IMR-90 (cell line): ENCODE data around the gene PLCH2. TPM values are rescaled to one million over a fixed set of nuclear protein-coding genes. Genes with fewer than 3 reads are reported as not detected.
A peak's percentile ranks its signal among the peaks of the same experiment; 100 is the strongest.

Experiments
- ATAC-seq: fragments of 200-7000 bp; cut with Tn5 transposase; 2 replicates; pipeline ENCODE4 v1.9.1; 2020; ENCODE audit warnings: low read depth, mild to moderate bottlenecking, moderate library complexity
- BruUV-seq: library from RNA; stranded (reverse); fragments of 400-500 nt; replicated peaks from 2 replicates; lab custom pipeline; 2021; lab: Mats Ljungman, UMichigan
- CTCF ChIA-PET: fragments of 300-600 bp; formaldehyde crosslinking; extraction: SDS; loops from one replicate; lab custom pipeline; 2021; ENCODE audit warnings: antibody characterized with exemption; lab: Yijun Ruan, JAX
- POLR2A ChIA-PET: fragments of 300-600 bp; sonication (Branson Sonifier 250); formaldehyde crosslinking; loops from one replicate; lab custom pipeline; 2022; ENCODE audit warnings: antibody characterized with exemption; ENCODE audit not compliant: unreplicated experiment; lab: Charles Lee
- DNase-seq: peaks from one replicate; pipeline ENCODE4 v3.0.0; 2013
- H2AFZ ChIP-seq: replicated peaks from 2 replicates; pipeline ENCODE3; 2013; ENCODE audit warnings: low read length, mild to moderate bottlenecking; ENCODE audit not compliant: poor library complexity
- H2AK5ac ChIP-seq: 2 replicates; pipeline ENCODE4 v1.6.1; 2013; ENCODE audit warnings: low read depth, low read length, inconsistent platforms
- H2AK9ac ChIP-seq: replicated peaks from 2 replicates; pipeline ENCODE3; 2013; ENCODE audit warnings: mild to moderate bottlenecking, low read depth, low read length, moderate library complexity; ENCODE audit not compliant: poor library complexity
- H2BK120ac ChIP-seq: 2 replicates; pipeline ENCODE4 v1.6.1; 2013; ENCODE audit warnings: low read depth, low read length, inconsistent platforms
- H2BK15ac ChIP-seq: 3 replicates; pipeline ENCODE4 v1.6.1; 2013; ENCODE audit warnings: low read depth, low read length, inconsistent platforms
- H2BK20ac ChIP-seq: 2 replicates; pipeline ENCODE4 v1.6.1; 2013; ENCODE audit warnings: low read depth, mild to moderate bottlenecking, inconsistent platforms, low read length, moderate library complexity
- H2BK5ac ChIP-seq: 2 replicates; pipeline ENCODE4 v1.6.1; 2013; ENCODE audit warnings: mild to moderate bottlenecking, low read depth, low read length, inconsistent platforms; ENCODE audit not compliant: poor library complexity, severe bottlenecking
- H3K14ac ChIP-seq: replicated peaks from 2 replicates; pipeline ENCODE4 v1.6.1; 2013; ENCODE audit warnings: low read depth, low read length, inconsistent platforms
- H3K18ac ChIP-seq: 2 replicates; pipeline ENCODE4 v1.6.1; 2013; ENCODE audit warnings: low read depth, low read length, control low read depth
- H3K23ac ChIP-seq: 2 replicates; pipeline ENCODE4 v1.6.1; 2013; ENCODE audit warnings: low read depth, low read length, inconsistent platforms
- H3K27ac ChIP-seq: 2 replicates; pipeline ENCODE4 v1.5.1; 2013; ENCODE audit warnings: mild to moderate bottlenecking, control low read depth, low read length; ENCODE audit not compliant: insufficient read depth
- H3K27me3 ChIP-seq: 2 replicates; pipeline ENCODE4 v1.6.1; 2013; ENCODE audit warnings: low read length; ENCODE audit not compliant: control insufficient read depth, insufficient read depth
- H3K36me3 ChIP-seq: 2 replicates; pipeline ENCODE4 v1.6.1; 2013; ENCODE audit warnings: low read length, mixed read lengths; ENCODE audit not compliant: control insufficient read depth, insufficient read depth
- H3K4ac ChIP-seq: 2 replicates; pipeline ENCODE4 v1.6.1; 2013; ENCODE audit warnings: low read depth, low read length, inconsistent platforms
- H3K4me1 ChIP-seq: 2 replicates; pipeline ENCODE4 v1.6.1; 2013; ENCODE audit warnings: low read length, mixed read lengths; ENCODE audit not compliant: control insufficient read depth, insufficient read depth
- H3K4me2 ChIP-seq: 2 replicates; pipeline ENCODE4 v1.6.1; 2013; ENCODE audit warnings: low read depth, mild to moderate bottlenecking, control low read depth, low read length, moderate library complexity
- H3K4me3 ChIP-seq: 2 replicates; pipeline ENCODE4 v1.5.1; 2013; ENCODE audit warnings: low read depth, mild to moderate bottlenecking, control low read depth, low read length, moderate library complexity; ENCODE audit not compliant: insufficient read depth
- H3K56ac ChIP-seq: 2 replicates; pipeline ENCODE4 v1.6.1; 2013; ENCODE audit warnings: low read length, inconsistent platforms; ENCODE audit not compliant: insufficient read depth; ENCODE audit errors: extremely low read depth
- H3K79me1 ChIP-seq, 2 experiments: 2 replicates each; pipeline ENCODE4 v1.6.1; 2013; ENCODE audit warnings: low read length in 2 of 2, inconsistent platforms in 1 of 2, low read depth in 1 of 2
- H3K9ac ChIP-seq: 2 replicates; pipeline ENCODE4 v1.6.1; 2013; ENCODE audit warnings: low read depth, low read length, control low read depth
- H3K9me1 ChIP-seq: 2 replicates; pipeline ENCODE4 v1.6.1; 2013; ENCODE audit warnings: low read length, inconsistent platforms; ENCODE audit not compliant: insufficient read depth
- H3K9me3 ChIP-seq: 2 replicates; pipeline ENCODE4 v1.6.1; 2013; ENCODE audit warnings: low read length; ENCODE audit not compliant: control insufficient read depth, insufficient read depth
- H4K20me1 ChIP-seq: 2 replicates; pipeline ENCODE4 v1.6.1; 2013; ENCODE audit warnings: low read length, inconsistent platforms; ENCODE audit not compliant: insufficient read depth
- H4K5ac ChIP-seq: 2 replicates; pipeline ENCODE4 v1.6.1; 2013; ENCODE audit warnings: mild to moderate bottlenecking, low read depth, low read length, control low read depth
- H4K8ac ChIP-seq, 2 experiments: 2 replicates each; pipeline ENCODE4 v1.6.1; 2013; ENCODE audit warnings: low read depth in 2 of 2, low read length in 2 of 2, control low read depth in 1 of 2, inconsistent platforms in 1 of 2
- H4K91ac ChIP-seq: 2 replicates; pipeline ENCODE4 v1.6.1; 2013; ENCODE audit warnings: low read depth, low read length, inconsistent platforms; ENCODE audit not compliant: insufficient read depth
- BHLHE40 ChIP-seq: fragments of 150-350 bp; IDR thresholded peaks from 2 replicates; pipeline ENCODE4 v1.6.1; 2016; ENCODE audit warnings: mild to moderate bottlenecking, low read depth, low read length
- CEBPB ChIP-seq: IDR thresholded peaks from 2 replicates; pipeline ENCODE4 v1.6.1; 2012; ENCODE audit warnings: low read depth, low read length, improper control_type of control experiment
- CHD1 ChIP-seq: IDR thresholded peaks from 2 replicates; pipeline ENCODE4 v1.6.1; 2012; ENCODE audit warnings: low read depth, low read length, improper control_type of control experiment
- FOS ChIP-seq: fragments of 150-350 bp; IDR thresholded peaks from 2 replicates; pipeline ENCODE4 v1.6.1; 2016; ENCODE audit warnings: low read depth, low read length
- MXI1 ChIP-seq: IDR thresholded peaks from 2 replicates; pipeline ENCODE4 v1.6.1; 2012; ENCODE audit warnings: low read depth, mild to moderate bottlenecking, low read length, moderate library complexity, borderline replicate concordance
- NFE2L2 ChIP-seq: fragments of 150-350 bp; IDR thresholded peaks from 2 replicates; pipeline ENCODE4 v1.6.1; 2016; ENCODE audit warnings: low read depth, mild to moderate bottlenecking, low read length
- POLR2A ChIP-seq: IDR thresholded peaks from 2 replicates; pipeline ENCODE4 v1.6.1; 2012; ENCODE audit warnings: mild to moderate bottlenecking, low read depth, low read length
- RAD21 ChIP-seq: IDR thresholded peaks from 2 replicates; pipeline ENCODE4 v1.6.1; 2012; ENCODE audit warnings: low read length, improper control_type of control experiment
- RFX5 ChIP-seq: IDR thresholded peaks from 2 replicates; pipeline ENCODE4 v1.8.0; 2012; ENCODE audit warnings: low read depth, mild to moderate bottlenecking, low read length, moderate library complexity
- SMC3 ChIP-seq: fragments of 150-350 bp; IDR thresholded peaks from 2 replicates; pipeline ENCODE4 v1.6.1; 2016; ENCODE audit warnings: low read depth, mild to moderate bottlenecking, antibody characterized with exemption, low read length, moderate library complexity
- WGBS, 2 experiments: methylation state at CpG; one replicate each; pipeline versions ENCODE4 v1.1.5 to v1.1.7; 2013; ENCODE audit warnings: missing lambda C conversion rate in 2 of 2; ENCODE audit not compliant: insufficient read length in 1 of 2; ENCODE audit errors: extremely low coverage in 2 of 2; 5-methylcytosine and 5-hydroxymethylcytosine counted together
- dilution Hi-C: fragments of 300-500 bp; cut with HindIII; formaldehyde crosslinking; loops from one replicate; pipeline ENCODE4 v1.14.3; 2018; ENCODE audit warnings: low sequenced_read_pairs; ENCODE audit not compliant: unreplicated experiment
- in situ Hi-C: fragments of 300-500 bp; cut with MboI; formaldehyde crosslinking; loops from 3 replicates; pipeline ENCODE4 v1.14.3; 2019; ENCODE audit warnings: low sequenced_read_pairs, inconsistent platforms, mixed read lengths
- intact Hi-C: fragments of 100-400 bp; cut with micrococcal nuclease; formaldehyde crosslinking; loops from 2 replicates; pipeline ENCODE4 v1.10.0; 2022
- polyA plus RNA-seq, 3 experiments: library from polyadenylated mRNA; depleted of rRNA; stranded (reverse); fragments of >200 nt; gene quantifications; 2 replicates each; pipeline ENCODE4 v1.2.3, GENCODE V29; 2012; ENCODE audit warnings: low replicate concordance in 1 of 3
- total RNA-seq: library from RNA; depleted of rRNA; stranded (reverse); fragments of >200 nt; gene quantifications from 2 replicates; pipeline ENCODE4 v1.2.3, GENCODE V29; 2012
- TF ChIP-seq, protein P1 (sequence below): fragments of 150-350 bp; IDR thresholded peaks from 2 replicates; pipeline ENCODE4 v1.6.1; 2017; ENCODE audit warnings: mild to moderate bottlenecking, antibody characterized with exemption, low read length, low read depth
- TF ChIP-seq, protein P2 (sequence below): conservative IDR thresholded peaks from 2 replicates; pipeline ENCODE4 v1.5.1; 2012; ENCODE audit warnings: mild to moderate bottlenecking, low read depth, low read length, improper control_type of control experiment
- TF ChIP-seq, protein P3 (sequence below): fragments of 150-350 bp; IDR thresholded peaks from 2 replicates; pipeline ENCODE4 v1.6.1; 2016; ENCODE audit warnings: low read depth, mild to moderate bottlenecking, low read length, moderate library complexity, borderline replicate concordance

The PLCH2 gene
- total and polyA plus RNA-seq, 2 of the 4 experiments (the other 2 are of a cell fraction): 0.18 to 1.9 TPM

DNA sequence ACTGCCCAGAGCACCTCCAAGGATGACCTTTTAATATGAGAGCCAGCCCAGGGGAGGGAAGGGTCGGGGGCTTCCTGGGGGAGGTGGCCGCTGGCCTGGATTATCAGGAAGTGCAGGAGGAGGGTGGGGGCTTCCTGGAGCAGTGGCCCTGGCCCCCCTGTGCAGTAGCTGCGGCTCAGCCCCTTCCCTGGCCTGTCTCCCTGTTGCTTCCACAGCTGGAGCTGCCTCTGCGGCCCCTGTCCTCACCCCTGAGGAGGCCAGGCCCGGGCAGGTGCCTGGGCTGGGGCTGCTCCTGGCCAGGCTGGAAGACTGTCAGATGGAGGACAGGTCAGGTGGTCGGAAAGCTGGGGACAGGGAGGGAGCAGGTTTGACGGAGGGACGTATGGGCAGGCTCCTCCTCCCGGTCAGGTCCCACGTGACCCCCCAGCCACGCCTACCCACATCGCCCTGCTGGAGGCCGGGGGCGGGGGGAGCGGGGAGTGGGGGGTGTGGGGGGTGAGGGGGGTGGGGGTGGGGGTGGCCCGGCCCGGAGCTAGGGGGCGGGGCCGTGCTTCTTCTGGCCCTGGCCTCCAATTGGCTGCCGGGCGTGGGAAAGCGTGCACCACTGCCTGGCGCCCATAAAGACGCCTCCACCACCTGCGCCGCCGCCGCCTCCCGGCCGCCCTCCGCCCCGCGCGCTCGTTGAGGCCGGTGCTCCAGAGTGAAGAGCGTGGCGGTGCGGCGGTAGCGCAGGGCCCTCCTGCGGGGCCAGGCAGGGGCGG is 69.8 kb downstream of the PLCH2 start:
- Histone ChIP-seq H3K79me1 (peaks cover 0 to 10% of the 10 kb centered on the region in 2 experiments; a peak in 1 of 4 replicates), H3K4me2 (peak overlapping the region; percentile 83), H2AFZ (peak overlapping the region; percentile 96), H3K9me3 (no peaks in the 10 kb centered on the region), H2AK5ac (no peak overlapping the region), H3K4me1 (peaks cover 10% of the 10 kb centered on the region), H4K8ac (peak overlapping the region in 1 of 2 experiments; percentile 71; a peak in 2 of 4 replicates), H2AK9ac (peak overlapping the region; percentile 98), H2BK120ac (peak overlapping the region; percentile 32; the same call in 1 of the 2 replicates), H3K18ac (no peak overlapping the region), H2BK20ac (no peak overlapping the region), H4K5ac (no peak overlapping the region), H4K91ac (no peak overlapping the region; the same call in 1 of the 2 replicates), H3K27me3 (peaks cover 2% of the 10 kb centered on the region; the same call in 1 of the 2 replicates), H2BK5ac (peak overlapping the region; percentile 35), H3K4ac (peak overlapping the region; percentile 77), H3K14ac (peak overlapping the region; percentile 94; the same call in 1 of the 2 replicates), H3K56ac (peak overlapping the region; percentile 17; the same call in 1 of the 2 replicates), H3K36me3 (no peaks in the 10 kb centered on the region), H3K4me3 (peak overlapping the region; percentile 40), H3K27ac (no peak overlapping the region; the same call in 1 of the 2 replicates), H4K20me1 (0 out of 2 replicates have a peak, but pooled peaks cover 3% of the 10 kb centered on the region), H2BK15ac (no peak overlapping the region; the same call in 2 of the 3 replicates), H3K9ac (no peak overlapping the region), H3K9me1 (no peaks in the 10 kb centered on the region), H3K23ac (no peak overlapping the region)
- WGBS, 2 experiments: 7% methylated on average over 6 of the region's 43 CpGs; no CpG with 5 or more reads in 1 of the 2 experiments
- in situ Hi-C loops: loop anchor here (25.0 kb wide), 1 partner anchor 359 kb away; the partner anchor contains the start of gene FAAP20
- dilution Hi-C loops: no loop called here
- ATAC-seq: peak; percentile 65
- DNase-seq: peak; percentile 66
- intact Hi-C loops: loop anchor here (1.0 to 5.0 kb wide), 2 partner anchors 87 to 114 kb away; no protein-coding TSS in a partner anchor
- CTCF ChIA-PET: interaction anchor here (0.7 kb wide), 1 partner anchor 116 kb away, joined by 3 read pairs; no protein-coding TSS in a partner anchor
- BruUV-seq: no TSS peak
- POLR2A ChIA-PET: no interaction called here
- no peak for TF ChIP-seq MXI1
- no peak for TF ChIP-seq NFE2L2
- TF ChIP-seq, protein P1, sequence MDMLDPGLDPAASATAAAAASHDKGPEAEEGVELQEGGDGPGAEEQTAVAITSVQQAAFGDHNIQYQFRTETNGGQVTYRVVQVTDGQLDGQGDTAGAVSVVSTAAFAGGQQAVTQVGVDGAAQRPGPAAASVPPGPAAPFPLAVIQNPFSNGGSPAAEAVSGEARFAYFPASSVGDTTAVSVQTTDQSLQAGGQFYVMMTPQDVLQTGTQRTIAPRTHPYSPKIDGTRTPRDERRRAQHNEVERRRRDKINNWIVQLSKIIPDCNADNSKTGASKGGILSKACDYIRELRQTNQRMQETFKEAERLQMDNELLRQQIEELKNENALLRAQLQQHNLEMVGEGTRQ: peak; percentile 91
- no peak for TF ChIP-seq CHD1
- no peak for TF ChIP-seq RFX5
- TF ChIP-seq RAD21: no peak
- TF ChIP-seq FOS: no peak
- no peak for TF ChIP-seq BHLHE40
- TF ChIP-seq, protein P2, sequence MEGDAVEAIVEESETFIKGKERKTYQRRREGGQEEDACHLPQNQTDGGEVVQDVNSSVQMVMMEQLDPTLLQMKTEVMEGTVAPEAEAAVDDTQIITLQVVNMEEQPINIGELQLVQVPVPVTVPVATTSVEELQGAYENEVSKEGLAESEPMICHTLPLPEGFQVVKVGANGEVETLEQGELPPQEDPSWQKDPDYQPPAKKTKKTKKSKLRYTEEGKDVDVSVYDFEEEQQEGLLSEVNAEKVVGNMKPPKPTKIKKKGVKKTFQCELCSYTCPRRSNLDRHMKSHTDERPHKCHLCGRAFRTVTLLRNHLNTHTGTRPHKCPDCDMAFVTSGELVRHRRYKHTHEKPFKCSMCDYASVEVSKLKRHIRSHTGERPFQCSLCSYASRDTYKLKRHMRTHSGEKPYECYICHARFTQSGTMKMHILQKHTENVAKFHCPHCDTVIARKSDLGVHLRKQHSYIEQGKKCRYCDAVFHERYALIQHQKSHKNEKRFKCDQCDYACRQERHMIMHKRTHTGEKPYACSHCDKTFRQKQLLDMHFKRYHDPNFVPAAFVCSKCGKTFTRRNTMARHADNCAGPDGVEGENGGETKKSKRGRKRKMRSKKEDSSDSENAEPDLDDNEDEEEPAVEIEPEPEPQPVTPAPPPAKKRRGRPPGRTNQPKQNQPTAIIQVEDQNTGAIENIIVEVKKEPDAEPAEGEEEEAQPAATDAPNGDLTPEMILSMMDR: no peak
- no peak for TF ChIP-seq POLR2A
- TF ChIP-seq CEBPB: no peak
- no peak for TF ChIP-seq SMC3
- TF ChIP-seq, protein P3, sequence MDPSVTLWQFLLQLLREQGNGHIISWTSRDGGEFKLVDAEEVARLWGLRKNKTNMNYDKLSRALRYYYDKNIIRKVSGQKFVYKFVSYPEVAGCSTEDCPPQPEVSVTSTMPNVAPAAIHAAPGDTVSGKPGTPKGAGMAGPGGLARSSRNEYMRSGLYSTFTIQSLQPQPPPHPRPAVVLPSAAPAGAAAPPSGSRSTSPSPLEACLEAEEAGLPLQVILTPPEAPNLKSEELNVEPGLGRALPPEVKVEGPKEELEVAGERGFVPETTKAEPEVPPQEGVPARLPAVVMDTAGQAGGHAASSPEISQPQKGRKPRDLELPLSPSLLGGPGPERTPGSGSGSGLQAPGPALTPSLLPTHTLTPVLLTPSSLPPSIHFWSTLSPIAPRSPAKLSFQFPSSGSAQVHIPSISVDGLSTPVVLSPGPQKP: no peak
